ENCODE measurements around the gene SFMBT1. TPM values are rescaled to one million over a fixed set of nuclear protein-coding genes. Genes with fewer than 3 reads are reported as not detected.

The SFMBT1 gene
- total and polyA plus RNA-seq, 4 donors, result 4.4 to 17.8 (median 10.4) TPM

DNA sequence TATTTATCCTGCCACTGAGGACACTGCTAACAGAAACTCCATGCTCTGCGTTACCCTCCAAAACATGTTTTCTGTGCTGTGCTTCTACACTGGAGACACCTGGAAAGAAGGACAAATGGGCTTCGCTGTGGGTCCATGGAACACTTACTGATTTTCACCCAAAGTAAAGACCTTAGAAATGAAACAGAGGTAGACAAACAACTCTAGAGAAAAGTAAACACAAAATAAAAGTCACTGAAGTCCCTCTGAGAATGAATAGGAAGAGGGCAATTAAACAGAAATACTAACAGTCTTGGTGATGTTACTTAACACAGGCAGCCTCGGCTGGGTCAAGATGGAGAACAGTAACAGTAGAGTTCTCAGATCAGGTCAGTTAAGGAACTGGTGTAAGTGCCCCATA lies 141.9 kb downstream of the SFMBT1 start (continued):
- TF ChIP-seq, protein P1, sequence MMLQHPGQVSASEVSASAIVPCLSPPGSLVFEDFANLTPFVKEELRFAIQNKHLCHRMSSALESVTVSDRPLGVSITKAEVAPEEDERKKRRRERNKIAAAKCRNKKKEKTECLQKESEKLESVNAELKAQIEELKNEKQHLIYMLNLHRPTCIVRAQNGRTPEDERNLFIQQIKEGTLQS (IDR thresholded peaks at IDR 0.05), result no peak
- TF ChIP-seq YY1 (IDR thresholded peaks at IDR 0.05) (no peak), SP1 (IDR thresholded peaks at IDR 0.05) (no peak)
- TF ChIP-seq, protein P2, sequence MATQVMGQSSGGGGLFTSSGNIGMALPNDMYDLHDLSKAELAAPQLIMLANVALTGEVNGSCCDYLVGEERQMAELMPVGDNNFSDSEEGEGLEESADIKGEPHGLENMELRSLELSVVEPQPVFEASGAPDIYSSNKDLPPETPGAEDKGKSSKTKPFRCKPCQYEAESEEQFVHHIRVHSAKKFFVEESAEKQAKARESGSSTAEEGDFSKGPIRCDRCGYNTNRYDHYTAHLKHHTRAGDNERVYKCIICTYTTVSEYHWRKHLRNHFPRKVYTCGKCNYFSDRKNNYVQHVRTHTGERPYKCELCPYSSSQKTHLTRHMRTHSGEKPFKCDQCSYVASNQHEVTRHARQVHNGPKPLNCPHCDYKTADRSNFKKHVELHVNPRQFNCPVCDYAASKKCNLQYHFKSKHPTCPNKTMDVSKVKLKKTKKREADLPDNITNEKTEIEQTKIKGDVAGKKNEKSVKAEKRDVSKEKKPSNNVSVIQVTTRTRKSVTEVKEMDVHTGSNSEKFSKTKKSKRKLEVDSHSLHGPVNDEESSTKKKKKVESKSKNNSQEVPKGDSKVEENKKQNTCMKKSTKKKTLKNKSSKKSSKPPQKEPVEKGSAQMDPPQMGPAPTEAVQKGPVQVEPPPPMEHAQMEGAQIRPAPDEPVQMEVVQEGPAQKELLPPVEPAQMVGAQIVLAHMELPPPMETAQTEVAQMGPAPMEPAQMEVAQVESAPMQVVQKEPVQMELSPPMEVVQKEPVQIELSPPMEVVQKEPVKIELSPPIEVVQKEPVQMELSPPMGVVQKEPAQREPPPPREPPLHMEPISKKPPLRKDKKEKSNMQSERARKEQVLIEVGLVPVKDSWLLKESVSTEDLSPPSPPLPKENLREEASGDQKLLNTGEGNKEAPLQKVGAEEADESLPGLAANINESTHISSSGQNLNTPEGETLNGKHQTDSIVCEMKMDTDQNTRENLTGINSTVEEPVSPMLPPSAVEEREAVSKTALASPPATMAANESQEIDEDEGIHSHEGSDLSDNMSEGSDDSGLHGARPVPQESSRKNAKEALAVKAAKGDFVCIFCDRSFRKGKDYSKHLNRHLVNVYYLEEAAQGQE (IDR thresholded peaks at IDR 0.05), result no peak

DNA sequence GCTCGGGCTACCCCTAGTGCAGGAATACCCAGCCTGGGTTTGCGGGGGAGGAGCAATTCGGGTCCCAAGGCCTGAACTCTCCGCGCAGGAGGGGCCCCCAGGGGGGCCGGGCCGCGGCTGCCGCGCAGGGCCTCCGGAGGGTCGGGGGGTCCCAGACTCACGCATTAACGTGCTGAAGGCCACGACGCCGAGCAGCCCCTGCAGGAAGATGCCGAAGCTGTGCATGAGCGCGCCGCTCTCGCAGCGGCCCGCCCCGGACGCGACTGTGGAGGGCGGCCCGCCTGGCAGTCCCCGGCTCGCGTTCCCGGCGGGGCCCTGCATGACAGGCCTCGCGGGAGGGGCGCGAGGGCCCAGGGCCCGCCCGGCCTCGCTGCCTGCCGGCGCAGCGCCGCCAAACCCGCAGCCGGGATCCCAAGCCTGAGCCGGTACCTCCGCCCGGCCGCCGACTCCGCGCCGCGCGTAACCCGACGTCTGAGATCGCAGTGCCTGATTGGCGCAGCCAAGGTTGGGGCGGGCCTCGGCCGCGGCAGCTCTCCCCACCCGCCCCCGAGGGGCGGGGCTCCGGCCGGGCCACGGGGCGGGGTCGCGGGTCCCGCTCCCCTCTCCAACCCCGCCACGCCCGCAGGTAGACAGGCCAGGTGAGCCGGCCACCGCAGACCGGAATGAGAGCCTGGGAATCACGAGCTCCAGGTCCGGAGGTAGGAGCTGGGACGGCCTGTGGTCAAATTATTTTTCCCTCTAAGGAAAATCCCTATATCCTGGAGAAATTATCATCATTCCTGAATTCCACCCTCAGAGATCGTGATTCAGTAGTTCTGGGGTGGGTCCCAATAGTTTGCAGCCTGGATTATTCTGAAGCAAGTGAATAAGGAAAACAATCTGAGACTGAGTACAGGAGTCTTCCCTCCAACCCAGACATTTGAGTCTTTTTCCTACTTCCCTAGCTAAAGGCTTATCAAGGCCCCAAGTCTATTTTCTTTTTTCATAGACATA lies 148.4 kb downstream of the SFMBT1 start, which contains the start of gene STIMATE:
Gene STIMATE, minus strand, starts transcription at position 419 of the 993 bp plus-strand sequence. Its CDS starts 98 bp downstream, at position 321.
- TF ChIP-seq RAD21 (IDR thresholded peaks at IDR 0.05) (peak in 1 of 2 donors; percentile 8), NR2F2 (IDR thresholded peaks at IDR 0.05) (no peak)
- Histone ChIP-seq H3K27me3 (ENCODE audit: control insufficient read depth in 4 of 4, insufficient read depth in 4 of 4, low read length in 3 of 4) (no peaks in the 10 kb centered on the region), H3K4me3 (ENCODE audit: low read depth in 1 of 3, low read length in 3 of 3) (peak within 1 kb of the TSS; percentile 67 to 93 (median 71)), H3K9me3 (ENCODE audit: control insufficient read depth in 4 of 4, low read length in 3 of 4) (no peaks in the 10 kb centered on the region), H3K36me3 (ENCODE audit: control insufficient read depth in 4 of 4, insufficient read depth in 3 of 4, low read depth in 1 of 4, low read length in 3 of 4) (no peaks in the 10 kb centered on the region), H3K9ac (ENCODE audit: low read depth in 1 of 2, low read length in 2 of 2) (peak within 1 kb of the TSS; percentile 72 to 79), H3K27ac (ENCODE audit: low read depth in 1 of 2, low read length in 2 of 2) (peak within 1 kb of the TSS; percentile 0 to 34), H3K4me1 (ENCODE audit: control insufficient read depth in 4 of 4, insufficient read depth in 4 of 4, low read length in 3 of 4) (peaks cover 7 to 48% (median 42%) of the 10 kb centered on the region in 4 donors)
- peak; percentile 86 for DNase-seq (ENCODE audit: low spot score)
- under 1% methylated on average over 85 of the region's 85 CpGs for WGBS

DNA sequence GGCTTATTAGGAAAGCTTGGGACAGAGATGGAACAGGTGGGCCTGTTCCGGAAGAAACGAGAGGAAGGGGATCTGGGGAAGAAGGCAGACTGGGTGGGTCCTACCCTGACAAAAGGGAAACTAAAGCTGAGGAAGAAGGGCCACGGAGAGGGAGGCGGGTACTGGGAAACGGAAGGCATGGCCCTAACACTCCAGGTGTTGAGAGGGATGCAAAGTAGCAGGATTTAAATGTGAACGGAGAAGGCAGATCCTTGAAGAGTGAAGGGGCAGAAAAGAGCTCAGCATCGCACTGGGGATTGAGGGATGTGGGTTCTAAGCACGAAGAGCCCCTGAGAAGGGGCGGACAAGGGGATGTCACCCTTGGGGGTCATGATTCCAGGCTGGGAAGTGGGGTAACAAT lies 149.3 kb downstream of the SFMBT1 start:
- peak overlapping the region; percentile 0 to 34 for H3K27ac ChIP-seq (ENCODE audit: low read depth in 1 of 2, low read length in 2 of 2)
- H3K27me3 ChIP-seq (ENCODE audit: control insufficient read depth in 4 of 4, insufficient read depth in 4 of 4, low read length in 3 of 4), result no peaks in the 10 kb centered on the region
- no peaks in the 10 kb centered on the region for H3K9me3 ChIP-seq (ENCODE audit: control insufficient read depth in 4 of 4, low read length in 3 of 4)
- DNase-seq (ENCODE audit: low spot score), result no peak
- H3K4me1 ChIP-seq (ENCODE audit: control insufficient read depth in 4 of 4, insufficient read depth in 4 of 4, low read length in 3 of 4), result peaks cover 11 to 56% (median 51%) of the 10 kb centered on the region in 4 donors
- H3K36me3 ChIP-seq (ENCODE audit: control insufficient read depth in 4 of 4, insufficient read depth in 3 of 4, low read depth in 1 of 4, low read length in 3 of 4), result no peaks in the 10 kb centered on the region
- TF ChIP-seq SP1 (IDR thresholded peaks at IDR 0.05) (no peak), GABPA (IDR thresholded peaks at IDR 0.05 in 1 of 2, conservative IDR thresholded peaks at IDR 0.05 in 1 of 2) (no peak), EGR1 (IDR thresholded peaks at IDR 0.05; ENCODE audit: low read depth in 2 of 2) (no peak), JUND (IDR thresholded peaks at IDR 0.05) (no peak), FOXA1 (IDR thresholded peaks at IDR 0.05) (no peak), RXRA (IDR thresholded peaks at IDR 0.05) (no peak), NR2F2 (IDR thresholded peaks at IDR 0.05) (no peak), FOXA2 (IDR thresholded peaks at IDR 0.05) (no peak), RAD21 (IDR thresholded peaks at IDR 0.05) (no peak), HNF4G (IDR thresholded peaks at IDR 0.05) (no peak), TAF1 (conservative IDR thresholded peaks at IDR 0.05) (no peak)
- TF ChIP-seq, protein P1 (IDR thresholded peaks at IDR 0.05), result no peak
- TF ChIP-seq, protein P2 (IDR thresholded peaks at IDR 0.05), result no peak
- TF ChIP-seq, protein P3, sequence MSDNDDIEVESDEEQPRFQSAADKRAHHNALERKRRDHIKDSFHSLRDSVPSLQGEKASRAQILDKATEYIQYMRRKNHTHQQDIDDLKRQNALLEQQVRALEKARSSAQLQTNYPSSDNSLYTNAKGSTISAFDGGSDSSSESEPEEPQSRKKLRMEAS (IDR thresholded peaks at IDR 0.05), result no peak
- WGBS, result 5% methylated on average over 9 of the region's 9 CpGs
- H3K9ac ChIP-seq (ENCODE audit: low read depth in 1 of 2, low read length in 2 of 2), result peak overlapping the region; percentile 72 to 79
- peak overlapping the region; percentile 67 to 93 (median 71) for H3K4me3 ChIP-seq (ENCODE audit: low read depth in 1 of 3, low read length in 3 of 3)

Data from liver (tissue), 9 donors.